Retina (tissue), 1 donor: ENCODE data around the gene HOXB1.
"Not testable (repeated sequence)": the region's sequence is repeated elsewhere in the genome, so short reads cannot be mapped to it uniquely, and the experiment has no call there.

Source experiments
- DNase-seq: peaks from one replicate; pipeline ENCODE4 v3.0.0-alpha.2; 2016

HOXB1 gene

GRCh38 chr17:48542114-48542656 lies 11.4 kb upstream of the HOXB1 start:
- DNase-seq = peak; percentile 70

GRCh38 chr17:48541577-48542113 lies 10.8 kb upstream of the HOXB1 start:
- no peak for DNase-seq

GRCh38 chr17:48541036-48541576 lies 10.3 kb upstream of the HOXB1 start:
- DNase-seq = peak; percentile 65

GRCh38 chr17:48540213-48540612 lies 9.4 kb upstream of the HOXB1 start:
- DNase-seq = no peak

GRCh38 chr17:48539177-48539576 lies 8.4 kb upstream of the HOXB1 start:
- no peak for DNase-seq

- no peak for DNase-seq
Measured at GRCh38 chr17:48537316-48537715, 6.5 kb upstream of the HOXB1 start.

GRCh38 chr17:48535793-48536559 lies 5.2 kb upstream of the HOXB1 start:
- not testable (repeated sequence) for DNase-seq

- DNase-seq = no peak
Measured at GRCh38 chr17:48532261-48532660, 1.4 kb upstream of the HOXB1 start.

GRCh38 chr17:48530208-48530886 lies 464 bp downstream of the HOXB1 start:
- peak; percentile 37 for DNase-seq

GRCh38 chr17:48529683-48530009 lies 1.2 kb downstream of the HOXB1 start:
- no peak for DNase-seq

- DNase-seq = no peak
Measured at GRCh38 chr17:48528936-48529682, 1.7 kb downstream of the HOXB1 start.

GRCh38 chr17:48528153-48528935 lies 2.5 kb downstream of the HOXB1 start:
- DNase-seq = peak; percentile 17

GRCh38 chr17:48527547-48527932 lies 3.3 kb downstream of the HOXB1 start:
- DNase-seq = peak; percentile 30

- peak; percentile 45 for DNase-seq
Measured at GRCh38 chr17:48526608-48527546, 3.9 kb downstream of the HOXB1 start.

GRCh38 chr17:48523010-48523409 lies 7.8 kb downstream of the HOXB1 start:
- no peak for DNase-seq

- DNase-seq = no peak
Measured at GRCh38 chr17:48522031-48522653, 8.7 kb downstream of the HOXB1 start.

GRCh38 chr17:48520631-48521079 lies 10.2 kb downstream of the HOXB1 start:
- no peak for DNase-seq

GRCh38 chr17:48519427-48519826 lies 11.4 kb downstream of the HOXB1 start:
- DNase-seq = no peak

- no peak for DNase-seq
Measured at GRCh38 chr17:48517478-48517877, 13.3 kb downstream of the HOXB1 start.
